ENCODE results near the gene ZNF23.

ZNF23 gene

DNA sequence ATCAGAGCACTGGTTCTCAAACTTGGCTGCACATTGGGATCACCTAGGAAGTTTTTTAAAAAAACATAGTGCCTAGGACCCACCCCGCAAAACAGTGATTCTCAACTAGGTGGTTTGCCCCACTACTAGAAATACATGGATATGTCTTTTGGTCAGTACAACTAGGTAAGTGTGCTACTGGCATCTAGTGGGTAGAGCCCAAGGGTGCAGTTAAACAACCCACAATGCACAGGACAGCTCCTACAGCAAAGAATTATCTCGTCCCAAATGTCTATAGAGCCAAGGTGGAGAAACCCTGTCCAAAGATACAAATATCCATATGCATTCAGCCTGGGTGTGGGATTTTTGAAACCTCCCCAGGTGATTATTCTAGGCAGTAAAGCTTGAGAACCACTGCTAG, 38.9 kb upstream of the ZNF23 start:
- no peak for TF ChIP-seq CSDC2 (CRISPR knock-in tag; IDR thresholded peaks at IDR 0.05)
- TF ChIP-seq ZFP3 (CRISPR knock-in tag; IDR thresholded peaks at IDR 0.05), result no peak
- TF ChIP-seq, protein P1, sequence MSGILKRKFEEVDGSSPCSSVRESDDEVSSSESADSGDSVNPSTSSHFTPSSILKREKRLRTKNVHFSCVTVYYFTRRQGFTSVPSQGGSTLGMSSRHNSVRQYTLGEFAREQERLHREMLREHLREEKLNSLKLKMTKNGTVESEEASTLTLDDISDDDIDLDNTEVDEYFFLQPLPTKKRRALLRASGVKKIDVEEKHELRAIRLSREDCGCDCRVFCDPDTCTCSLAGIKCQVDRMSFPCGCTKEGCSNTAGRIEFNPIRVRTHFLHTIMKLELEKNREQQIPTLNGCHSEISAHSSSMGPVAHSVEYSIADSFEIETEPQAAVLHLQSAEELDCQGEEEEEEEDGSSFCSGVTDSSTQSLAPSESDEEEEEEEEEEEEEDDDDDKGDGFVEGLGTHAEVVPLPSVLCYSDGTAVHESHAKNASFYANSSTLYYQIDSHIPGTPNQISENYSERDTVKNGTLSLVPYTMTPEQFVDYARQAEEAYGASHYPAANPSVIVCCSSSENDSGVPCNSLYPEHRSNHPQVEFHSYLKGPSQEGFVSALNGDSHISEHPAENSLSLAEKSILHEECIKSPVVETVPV (CRISPR knock-in tag; IDR thresholded peaks at IDR 0.05), result no peak
- TF ChIP-seq, protein P2, sequence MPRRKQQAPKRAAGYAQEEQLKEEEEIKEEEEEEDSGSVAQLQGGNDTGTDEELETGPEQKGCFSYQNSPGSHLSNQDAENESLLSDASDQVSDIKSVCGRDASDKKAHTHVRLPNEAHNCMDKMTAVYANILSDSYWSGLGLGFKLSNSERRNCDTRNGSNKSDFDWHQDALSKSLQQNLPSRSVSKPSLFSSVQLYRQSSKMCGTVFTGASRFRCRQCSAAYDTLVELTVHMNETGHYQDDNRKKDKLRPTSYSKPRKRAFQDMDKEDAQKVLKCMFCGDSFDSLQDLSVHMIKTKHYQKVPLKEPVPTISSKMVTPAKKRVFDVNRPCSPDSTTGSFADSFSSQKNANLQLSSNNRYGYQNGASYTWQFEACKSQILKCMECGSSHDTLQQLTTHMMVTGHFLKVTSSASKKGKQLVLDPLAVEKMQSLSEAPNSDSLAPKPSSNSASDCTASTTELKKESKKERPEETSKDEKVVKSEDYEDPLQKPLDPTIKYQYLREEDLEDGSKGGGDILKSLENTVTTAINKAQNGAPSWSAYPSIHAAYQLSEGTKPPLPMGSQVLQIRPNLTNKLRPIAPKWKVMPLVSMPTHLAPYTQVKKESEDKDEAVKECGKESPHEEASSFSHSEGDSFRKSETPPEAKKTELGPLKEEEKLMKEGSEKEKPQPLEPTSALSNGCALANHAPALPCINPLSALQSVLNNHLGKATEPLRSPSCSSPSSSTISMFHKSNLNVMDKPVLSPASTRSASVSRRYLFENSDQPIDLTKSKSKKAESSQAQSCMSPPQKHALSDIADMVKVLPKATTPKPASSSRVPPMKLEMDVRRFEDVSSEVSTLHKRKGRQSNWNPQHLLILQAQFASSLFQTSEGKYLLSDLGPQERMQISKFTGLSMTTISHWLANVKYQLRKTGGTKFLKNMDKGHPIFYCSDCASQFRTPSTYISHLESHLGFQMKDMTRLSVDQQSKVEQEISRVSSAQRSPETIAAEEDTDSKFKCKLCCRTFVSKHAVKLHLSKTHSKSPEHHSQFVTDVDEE (CRISPR knock-in tag; IDR thresholded peaks at IDR 0.05), result no peak
- TF ChIP-seq, protein P3, sequence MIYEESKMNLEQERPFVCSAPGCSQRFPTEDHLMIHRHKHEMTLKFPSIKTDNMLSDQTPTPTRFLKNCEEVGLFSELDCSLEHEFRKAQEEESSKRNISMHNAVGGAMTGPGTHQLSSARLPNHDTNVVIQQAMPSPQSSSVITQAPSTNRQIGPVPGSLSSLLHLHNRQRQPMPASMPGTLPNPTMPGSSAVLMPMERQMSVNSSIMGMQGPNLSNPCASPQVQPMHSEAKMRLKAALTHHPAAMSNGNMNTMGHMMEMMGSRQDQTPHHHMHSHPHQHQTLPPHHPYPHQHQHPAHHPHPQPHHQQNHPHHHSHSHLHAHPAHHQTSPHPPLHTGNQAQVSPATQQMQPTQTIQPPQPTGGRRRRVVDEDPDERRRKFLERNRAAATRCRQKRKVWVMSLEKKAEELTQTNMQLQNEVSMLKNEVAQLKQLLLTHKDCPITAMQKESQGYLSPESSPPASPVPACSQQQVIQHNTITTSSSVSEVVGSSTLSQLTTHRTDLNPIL (CRISPR knock-in tag; IDR thresholded peaks at IDR 0.05; ENCODE audit: low read depth), result no peak
- TF ChIP-seq TCF4 (CRISPR knock-in tag; IDR thresholded peaks at IDR 0.05; ENCODE audit: borderline replicate concordance), result no peak
- TF ChIP-seq, protein P4, sequence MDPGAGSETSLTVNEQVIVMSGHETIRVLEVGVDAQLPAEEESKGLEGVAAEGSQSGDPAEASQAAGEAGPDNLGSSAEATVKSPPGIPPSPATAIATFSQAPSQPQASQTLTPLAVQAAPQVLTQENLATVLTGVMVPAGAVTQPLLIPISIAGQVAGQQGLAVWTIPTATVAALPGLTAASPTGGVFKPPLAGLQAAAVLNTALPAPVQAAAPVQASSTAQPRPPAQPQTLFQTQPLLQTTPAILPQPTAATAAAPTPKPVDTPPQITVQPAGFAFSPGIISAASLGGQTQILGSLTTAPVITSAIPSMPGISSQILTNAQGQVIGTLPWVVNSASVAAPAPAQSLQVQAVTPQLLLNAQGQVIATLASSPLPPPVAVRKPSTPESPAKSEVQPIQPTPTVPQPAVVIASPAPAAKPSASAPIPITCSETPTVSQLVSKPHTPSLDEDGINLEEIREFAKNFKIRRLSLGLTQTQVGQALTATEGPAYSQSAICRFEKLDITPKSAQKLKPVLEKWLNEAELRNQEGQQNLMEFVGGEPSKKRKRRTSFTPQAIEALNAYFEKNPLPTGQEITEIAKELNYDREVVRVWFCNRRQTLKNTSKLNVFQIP (CRISPR knock-in tag; IDR thresholded peaks at IDR 0.05; ENCODE audit: borderline replicate concordance, low read depth), result no peak
- TF ChIP-seq ARNTL (CRISPR knock-in tag; IDR thresholded peaks at IDR 0.05; ENCODE audit: borderline replicate concordance, low read depth), result no peak
- TF ChIP-seq, protein P5, sequence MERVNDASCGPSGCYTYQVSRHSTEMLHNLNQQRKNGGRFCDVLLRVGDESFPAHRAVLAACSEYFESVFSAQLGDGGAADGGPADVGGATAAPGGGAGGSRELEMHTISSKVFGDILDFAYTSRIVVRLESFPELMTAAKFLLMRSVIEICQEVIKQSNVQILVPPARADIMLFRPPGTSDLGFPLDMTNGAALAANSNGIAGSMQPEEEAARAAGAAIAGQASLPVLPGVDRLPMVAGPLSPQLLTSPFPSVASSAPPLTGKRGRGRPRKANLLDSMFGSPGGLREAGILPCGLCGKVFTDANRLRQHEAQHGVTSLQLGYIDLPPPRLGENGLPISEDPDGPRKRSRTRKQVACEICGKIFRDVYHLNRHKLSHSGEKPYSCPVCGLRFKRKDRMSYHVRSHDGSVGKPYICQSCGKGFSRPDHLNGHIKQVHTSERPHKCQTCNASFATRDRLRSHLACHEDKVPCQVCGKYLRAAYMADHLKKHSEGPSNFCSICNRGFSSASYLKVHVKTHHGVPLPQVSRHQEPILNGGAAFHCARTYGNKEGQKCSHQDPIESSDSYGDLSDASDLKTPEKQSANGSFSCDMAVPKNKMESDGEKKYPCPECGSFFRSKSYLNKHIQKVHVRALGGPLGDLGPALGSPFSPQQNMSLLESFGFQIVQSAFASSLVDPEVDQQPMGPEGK (CRISPR knock-in tag; IDR thresholded peaks at IDR 0.05; ENCODE audit: borderline replicate concordance), result no peak
- no peak for TF ChIP-seq GLIS3 (CRISPR knock-in tag; IDR thresholded peaks at IDR 0.05)
- no peak for TF ChIP-seq TOX (CRISPR knock-in tag; IDR thresholded peaks at IDR 0.05; ENCODE audit: borderline replicate concordance)
- TF ChIP-seq ZNF565 (CRISPR knock-in tag; conservative IDR thresholded peaks at IDR 0.05; ENCODE audit: low read depth), result no peak
- no peak for TF ChIP-seq SNAI2 (CRISPR knock-in tag; IDR thresholded peaks at IDR 0.05)

DNA sequence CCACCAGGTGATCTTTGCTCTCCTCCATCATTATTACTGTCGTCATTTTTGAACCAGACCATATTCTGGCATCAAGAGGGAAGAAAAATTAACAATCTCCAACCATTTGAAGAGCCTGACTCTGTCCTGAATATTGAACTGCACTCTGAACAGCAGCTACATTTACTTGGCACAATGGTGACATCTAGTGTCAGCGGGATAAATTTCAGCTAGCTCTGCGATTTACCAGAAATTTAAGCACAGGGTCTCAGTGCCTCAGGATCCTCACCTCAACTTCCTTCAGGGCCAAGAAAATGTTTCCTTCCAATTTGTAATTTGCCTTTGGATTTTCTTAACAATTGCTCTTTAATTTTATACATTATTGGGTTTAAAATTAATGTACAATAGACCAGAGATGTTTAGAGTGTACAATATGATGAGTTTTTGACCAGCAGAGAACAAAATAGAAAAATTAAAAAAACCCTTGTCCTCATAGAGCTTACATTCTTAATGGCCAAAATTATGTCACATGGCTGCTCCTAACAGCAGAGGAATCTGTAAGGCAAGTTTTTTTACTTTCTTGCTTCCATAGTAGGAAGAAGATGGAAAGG, 37.8 kb upstream of the ZNF23 start:
- ATAC-seq, result peak; percentile 88
- no peak for TF ChIP-seq OSR1 (CRISPR knock-in tag; IDR thresholded peaks at IDR 0.05)
- TF ChIP-seq, protein P2 (CRISPR knock-in tag; IDR thresholded peaks at IDR 0.05), result no peak
- TF ChIP-seq TCF4 (CRISPR knock-in tag; IDR thresholded peaks at IDR 0.05; ENCODE audit: borderline replicate concordance), result no peak
- no peak for TF ChIP-seq SNAI2 (CRISPR knock-in tag; IDR thresholded peaks at IDR 0.05)
- TF ChIP-seq ARNTL (CRISPR knock-in tag; IDR thresholded peaks at IDR 0.05; ENCODE audit: borderline replicate concordance, low read depth), result no peak
- TF ChIP-seq, protein P5 (CRISPR knock-in tag; IDR thresholded peaks at IDR 0.05; ENCODE audit: borderline replicate concordance), result no peak
- TF ChIP-seq BACH2 (CRISPR knock-in tag; IDR thresholded peaks at IDR 0.05; ENCODE audit: borderline replicate concordance), result no peak
- no peak for TF ChIP-seq RARB (CRISPR knock-in tag; IDR thresholded peaks at IDR 0.05)
- no peak for TF ChIP-seq TOX (CRISPR knock-in tag; IDR thresholded peaks at IDR 0.05; ENCODE audit: borderline replicate concordance)
- no peak for TF ChIP-seq GLIS3 (CRISPR knock-in tag; IDR thresholded peaks at IDR 0.05)
- TF ChIP-seq ZC3H10 (CRISPR knock-in tag; IDR thresholded peaks at IDR 0.05), result no peak
- TF ChIP-seq, protein P1 (CRISPR knock-in tag; IDR thresholded peaks at IDR 0.05), result no peak
- no peak for TF ChIP-seq ZNF565 (CRISPR knock-in tag; conservative IDR thresholded peaks at IDR 0.05; ENCODE audit: low read depth)
- TF ChIP-seq ZFP3 (CRISPR knock-in tag; IDR thresholded peaks at IDR 0.05), result no peak
- TF ChIP-seq, protein P3 (CRISPR knock-in tag; IDR thresholded peaks at IDR 0.05; ENCODE audit: low read depth), result no peak
- no peak for TF ChIP-seq CSDC2 (CRISPR knock-in tag; IDR thresholded peaks at IDR 0.05)
- no peak for TF ChIP-seq ESRRG (CRISPR knock-in tag; IDR thresholded peaks at IDR 0.05)
- TF ChIP-seq ZNF70 (CRISPR knock-in tag; IDR thresholded peaks at IDR 0.05), result no peak
- TF ChIP-seq ISL1 (CRISPR knock-in tag; IDR thresholded peaks at IDR 0.05), result no peak

More for the DNA sequence above, 38.9 kb upstream of the ZNF23 start:
- no peak for ATAC-seq

All from SK-N-SH treated with all-trans-retinoic acid at 6 μM for 48 hours (cell line).